ENCODE results near the gene ITGB5. TPM values are rescaled to one million over a fixed set of nuclear protein-coding genes. Genes with fewer than 3 reads are reported as not detected.

The ITGB5 gene
- total and polyA plus RNA-seq, 2 experiments from 2014 or later = 33.9 to 383 TPM

GRCh38 chr3:124883766-124884473 lies 3.2 kb downstream of the ITGB5 start:
- DNase-seq = peak; percentile 41
- no peak overlapping the region for H3K9ac ChIP-seq
- peaks cover 49% of the 10 kb centered on the region for H3K4me1 ChIP-seq (ENCODE audit: insufficient read depth)
- H3K79me2 ChIP-seq (ENCODE audit: insufficient read depth) = peaks cover 67% of the 10 kb centered on the region
- no peaks in the 10 kb centered on the region for H3K9me2 ChIP-seq (ENCODE audit: insufficient read depth)
- TF ChIP-seq EZH2phosphoT487 (IDR thresholded peaks at IDR 0.05; ENCODE audit: insufficient read depth, low read depth) = no peak
- TF ChIP-seq EZH2 (IDR thresholded peaks at IDR 0.05; ENCODE audit: insufficient read depth, poor library complexity, severe bottlenecking) = no peak
- WGBS, 2 experiments (ENCODE audit: low coverage in 1 of 2, low lambda C conversion rate in 2 of 2, missing lambda C conversion rate in 2 of 2) = 96% methylated on average over 6 of the region's 7 CpGs
- no peaks in the 10 kb centered on the region for H3K27me3 ChIP-seq (replicated peaks; ENCODE audit: insufficient read depth)
- H3K27ac ChIP-seq = peak overlapping the region; percentile 85
- H3F3A ChIP-seq (ENCODE audit: insufficient read depth) = peaks cover 60% of the 10 kb centered on the region
- H3K4me2 ChIP-seq (ENCODE audit: unreplicated experiment) = peak overlapping the region; percentile 98
- H3K9me3 ChIP-seq (ENCODE audit: low read depth) = no peaks in the 10 kb centered on the region
- no peaks in the 10 kb centered on the region for H4K20me1 ChIP-seq (ENCODE audit: insufficient read depth)
- in situ Hi-C loops (cut with MboI) = loop anchor here (10.0 kb wide), 1 partner anchor 89 kb away; no protein-coding TSS in a partner anchor
- H2AFZ ChIP-seq = no peak overlapping the region
- no peaks in the 10 kb centered on the region for H3K36me3 ChIP-seq (ENCODE audit: low read depth)
- no peak overlapping the region for H3K4me3 ChIP-seq

- H2AFZ ChIP-seq = no peak overlapping the region
- H3K9me2 ChIP-seq (ENCODE audit: insufficient read depth) = no peaks in the 10 kb centered on the region
- 81 to 86% methylated on average over 13 of the region's 13 CpGs for WGBS, 2 experiments (ENCODE audit: low coverage in 1 of 2, low lambda C conversion rate in 2 of 2, missing lambda C conversion rate in 2 of 2)
- peak; percentile 34 for DNase-seq
- H3K4me3 ChIP-seq = no peak overlapping the region
- peaks cover 70% of the 10 kb centered on the region for H3K79me2 ChIP-seq (ENCODE audit: insufficient read depth)
- no peaks in the 10 kb centered on the region for H3K9me3 ChIP-seq (ENCODE audit: low read depth)
- H3K4me2 ChIP-seq (ENCODE audit: unreplicated experiment) = no peak overlapping the region
- in situ Hi-C loops (cut with MboI) = loop anchor here (10.0 kb wide), 1 partner anchor 88 kb away; no protein-coding TSS in a partner anchor
- peak overlapping the region; percentile 42; the same call in 1 of the 2 replicates for H3K27ac ChIP-seq
- H4K20me1 ChIP-seq (ENCODE audit: insufficient read depth) = no peaks in the 10 kb centered on the region
- no peaks in the 10 kb centered on the region for H3K36me3 ChIP-seq (ENCODE audit: low read depth)
- H3K9ac ChIP-seq = no peak overlapping the region
- peaks cover 54% of the 10 kb centered on the region for H3K4me1 ChIP-seq (ENCODE audit: insufficient read depth)
- TF ChIP-seq EZH2 (IDR thresholded peaks at IDR 0.05; ENCODE audit: insufficient read depth, poor library complexity, severe bottlenecking) (no peak), EZH2phosphoT487 (IDR thresholded peaks at IDR 0.05; ENCODE audit: insufficient read depth, low read depth) (no peak)
- H3F3A ChIP-seq (ENCODE audit: insufficient read depth) = peaks cover 60% of the 10 kb centered on the region
- H3K27me3 ChIP-seq (replicated peaks; ENCODE audit: insufficient read depth) = no peaks in the 10 kb centered on the region
Observed at GRCh38 chr3:124882816-124883747, 4.1 kb downstream of the ITGB5 start.

GRCh38 chr3:124881976-124882697 lies 5.0 kb downstream of the ITGB5 start:
- in situ Hi-C loops (cut with MboI) = loop anchor here (10.0 kb wide), 1 partner anchor 87 kb away; no protein-coding TSS in a partner anchor
- peaks cover 63% of the 10 kb centered on the region for H3K4me1 ChIP-seq (ENCODE audit: insufficient read depth)
- no peak overlapping the region for H3K4me3 ChIP-seq
- H3K27me3 ChIP-seq (replicated peaks; ENCODE audit: insufficient read depth) = no peaks in the 10 kb centered on the region
- DNase-seq = peak; percentile 40
- TF ChIP-seq EZH2phosphoT487 (IDR thresholded peaks at IDR 0.05; ENCODE audit: insufficient read depth, low read depth) = no peak
- TF ChIP-seq EZH2 (IDR thresholded peaks at IDR 0.05; ENCODE audit: insufficient read depth, poor library complexity, severe bottlenecking) = no peak
- H3F3A ChIP-seq (ENCODE audit: insufficient read depth) = peaks cover 67% of the 10 kb centered on the region
- peak overlapping the region; percentile 42 for H3K27ac ChIP-seq
- H3K36me3 ChIP-seq (ENCODE audit: low read depth) = no peaks in the 10 kb centered on the region
- peak overlapping the region; percentile 35 for H3K4me2 ChIP-seq (ENCODE audit: unreplicated experiment)
- 0 out of 2 replicates have a peak overlapping the region, but pooled peaks have one; percentile 8 for H3K9ac ChIP-seq
- no peaks in the 10 kb centered on the region for H3K9me3 ChIP-seq (ENCODE audit: low read depth)
- WGBS, 2 experiments (ENCODE audit: low coverage in 1 of 2, low lambda C conversion rate in 2 of 2, missing lambda C conversion rate in 2 of 2) = 33 to 37% methylated on average over 11 of the region's 11 CpGs
- peaks cover 80% of the 10 kb centered on the region for H3K79me2 ChIP-seq (ENCODE audit: insufficient read depth)
- H4K20me1 ChIP-seq (ENCODE audit: insufficient read depth) = no peaks in the 10 kb centered on the region
- H2AFZ ChIP-seq = no peak overlapping the region
- no peaks in the 10 kb centered on the region for H3K9me2 ChIP-seq (ENCODE audit: insufficient read depth)

- Histone ChIP-seq H4K20me1 (ENCODE audit: insufficient read depth) (no peaks in the 10 kb centered on the region), H3K4me3 (peak overlapping the region; percentile 55), H3K4me2 (ENCODE audit: unreplicated experiment) (peak overlapping the region; percentile 80), H3K9me2 (ENCODE audit: insufficient read depth) (no peaks in the 10 kb centered on the region), H3K9ac (peak overlapping the region; percentile 54), H3K27ac (peak overlapping the region; percentile 77), H3K36me3 (ENCODE audit: low read depth) (no peaks in the 10 kb centered on the region), H3F3A (ENCODE audit: insufficient read depth) (peaks cover 54% of the 10 kb centered on the region), H3K27me3 (replicated peaks; ENCODE audit: insufficient read depth) (no peaks in the 10 kb centered on the region), H3K9me3 (ENCODE audit: low read depth) (no peaks in the 10 kb centered on the region), H3K4me1 (ENCODE audit: insufficient read depth) (peaks cover 64% of the 10 kb centered on the region), H3K79me2 (ENCODE audit: insufficient read depth) (peaks cover 90% of the 10 kb centered on the region), H2AFZ (no peak overlapping the region)
- DNase-seq = no peak
- in situ Hi-C loops (cut with MboI) = no loop called here
- no peak for TF ChIP-seq EZH2phosphoT487 (IDR thresholded peaks at IDR 0.05; ENCODE audit: insufficient read depth, low read depth)
- no peak for TF ChIP-seq EZH2 (IDR thresholded peaks at IDR 0.05; ENCODE audit: insufficient read depth, poor library complexity, severe bottlenecking)
Observed at GRCh38 chr3:124879337-124879680, 7.9 kb downstream of the ITGB5 start.
